Measurements from ENCODE around the gene CSRNP2.

DNA sequence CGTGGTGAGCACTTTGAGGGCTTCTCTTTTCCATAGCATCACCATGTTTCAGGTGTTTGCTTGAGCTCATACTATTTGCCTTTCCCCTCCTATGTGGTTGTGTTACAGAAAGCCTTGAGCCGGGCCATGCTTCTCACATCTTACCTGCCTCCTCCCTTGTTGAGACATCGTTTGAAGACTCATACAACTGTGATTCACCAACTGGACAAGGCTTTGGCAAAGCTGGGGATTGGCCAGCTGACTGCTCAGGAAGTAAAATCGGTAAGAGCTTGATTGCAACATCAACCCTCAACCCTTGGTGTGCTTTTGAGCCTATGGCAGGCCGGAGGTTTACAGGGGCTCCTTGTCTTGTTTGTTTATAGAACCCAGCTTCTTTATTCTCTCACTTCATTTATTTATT is 27.2 kb downstream of the CSRNP2 start:
- TF ChIP-seq, protein P1, sequence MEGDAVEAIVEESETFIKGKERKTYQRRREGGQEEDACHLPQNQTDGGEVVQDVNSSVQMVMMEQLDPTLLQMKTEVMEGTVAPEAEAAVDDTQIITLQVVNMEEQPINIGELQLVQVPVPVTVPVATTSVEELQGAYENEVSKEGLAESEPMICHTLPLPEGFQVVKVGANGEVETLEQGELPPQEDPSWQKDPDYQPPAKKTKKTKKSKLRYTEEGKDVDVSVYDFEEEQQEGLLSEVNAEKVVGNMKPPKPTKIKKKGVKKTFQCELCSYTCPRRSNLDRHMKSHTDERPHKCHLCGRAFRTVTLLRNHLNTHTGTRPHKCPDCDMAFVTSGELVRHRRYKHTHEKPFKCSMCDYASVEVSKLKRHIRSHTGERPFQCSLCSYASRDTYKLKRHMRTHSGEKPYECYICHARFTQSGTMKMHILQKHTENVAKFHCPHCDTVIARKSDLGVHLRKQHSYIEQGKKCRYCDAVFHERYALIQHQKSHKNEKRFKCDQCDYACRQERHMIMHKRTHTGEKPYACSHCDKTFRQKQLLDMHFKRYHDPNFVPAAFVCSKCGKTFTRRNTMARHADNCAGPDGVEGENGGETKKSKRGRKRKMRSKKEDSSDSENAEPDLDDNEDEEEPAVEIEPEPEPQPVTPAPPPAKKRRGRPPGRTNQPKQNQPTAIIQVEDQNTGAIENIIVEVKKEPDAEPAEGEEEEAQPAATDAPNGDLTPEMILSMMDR (conservative IDR thresholded peaks at IDR 0.05 in 1 of 2, IDR thresholded peaks at IDR 0.05 in 1 of 2; ENCODE audit: low read depth in 1 of 2, low read length in 2 of 2), result no peak
- TF ChIP-seq EZH2 (IDR thresholded peaks at IDR 0.05; ENCODE audit: low read length, missing control alignments), result no peak

All from fibroblast of lung (primary cell).